CD14-positive monocyte (primary cell): ENCODE data around the gene EYS. TPM values are rescaled to one million over a fixed set of nuclear protein-coding genes. Genes with fewer than 3 reads are reported as not detected.

Experiments
- DNase-seq, 3 donors: peaks; one replicate each; pipeline ENCODE4 v3.0.0-alpha.2; 2011 to 2022
- H2AFZ ChIP-seq: 2 replicates; pipeline ENCODE4 v1.6.0; 2012; ENCODE audit warnings: mild to moderate bottlenecking, low read depth, low read length, inconsistent platforms; ENCODE audit not compliant: insufficient read depth, poor library complexity, severe bottlenecking
- H3K27ac ChIP-seq, 2 donors: 1 replicate in 1 of 2; 2 replicates in 1 of 2; pipeline ENCODE4 v1.5.1; 2012 to 2013; ENCODE audit warnings: low read length in 2 of 2, control low read depth in 1 of 2, inconsistent platforms in 1 of 2, low read depth in 1 of 2, mild to moderate bottlenecking in 1 of 2
- H3K27me3 ChIP-seq, 2 donors: one replicate each; pipeline versions ENCODE4 v1.6.0 to v1.6.1; 2011 to 2013; ENCODE audit warnings: low read length in 2 of 2; ENCODE audit not compliant: control insufficient read depth in 2 of 2, insufficient read depth in 2 of 2
- H3K36me3 ChIP-seq, 2 donors: replicated peaks in 1 of 2; 1 replicate in 1 of 2; 2 replicates in 1 of 2; pipeline versions ENCODE4 v1.5.1 to v1.6.1; 2012 to 2013; ENCODE audit warnings: low read length in 2 of 2, control low read depth in 1 of 2, inconsistent platforms in 1 of 2, mild to moderate bottlenecking in 1 of 2; ENCODE audit not compliant: insufficient read depth in 2 of 2, control insufficient read depth in 1 of 2
- H3K4me1 ChIP-seq, 2 donors: 1 replicate in 1 of 2; 2 replicates in 1 of 2; pipeline versions ENCODE4 v1.5.1 to v1.6.1; 2012 to 2013; ENCODE audit warnings: low read length in 2 of 2, control low read depth in 1 of 2, inconsistent platforms in 1 of 2, mild to moderate bottlenecking in 1 of 2, moderate library complexity in 1 of 2; ENCODE audit not compliant: insufficient read depth in 2 of 2, control insufficient read depth in 1 of 2
- H3K4me2 ChIP-seq: replicated peaks from 2 replicates; pipeline ENCODE3; 2012; ENCODE audit warnings: low read length, moderate library complexity, mild to moderate bottlenecking; ENCODE audit not compliant: poor library complexity, severe bottlenecking; ENCODE audit errors: extremely low read depth
- H3K4me3 ChIP-seq, 3 experiments: fragments of 200-600 bp in 1 of 3; sonication (generic) in 1 of 3; replicated peaks in 1 of 3; 1 replicate in 2 of 3; 2 replicates in 1 of 3; pipeline ENCODE4 v1.5.1; 2011 to 2013; ENCODE audit warnings: low read length in 3 of 3, mild to moderate bottlenecking in 3 of 3, control low read depth in 2 of 3, low read depth in 2 of 3, inconsistent platforms in 1 of 3, moderate library complexity in 1 of 3
- H3K79me2 ChIP-seq: 2 replicates; pipeline ENCODE4 v1.6.0; 2012; ENCODE audit warnings: mild to moderate bottlenecking, control low read depth, inconsistent platforms, low read length, moderate library complexity; ENCODE audit not compliant: insufficient read depth
- H3K9ac ChIP-seq: 2 replicates; pipeline ENCODE4 v1.6.0; 2017; ENCODE audit warnings: low read length, mild to moderate bottlenecking; ENCODE audit not compliant: insufficient read depth, poor library complexity, severe bottlenecking
- H3K9me3 ChIP-seq, 2 donors: replicated peaks in 1 of 2; 1 replicate in 1 of 2; 2 replicates in 1 of 2; pipeline versions ENCODE4 v1.5.1 to v1.6.1; 2012 to 2013; ENCODE audit warnings: low read length in 2 of 2, control low read depth in 1 of 2; ENCODE audit not compliant: control insufficient read depth in 1 of 2, insufficient read depth in 1 of 2
- H4K20me1 ChIP-seq: 2 replicates; pipeline ENCODE4 v1.6.0; 2012; ENCODE audit warnings: mild to moderate bottlenecking, low read length, control low read depth, moderate library complexity; ENCODE audit not compliant: insufficient read depth
- H3K27ac Mint-ChIP-seq, 7 donors: one replicate each; pipeline ENCODE4 v1.8.0; 2020; ENCODE audit warnings: mild to moderate bottlenecking in 7 of 7, mixed read lengths in 7 of 7, moderate library complexity in 6 of 7, inconsistent platforms in 2 of 7
- H3K27me3 Mint-ChIP-seq, 3 donors: one replicate each; pipeline ENCODE4 v1.8.0; 2021 to 2022; ENCODE audit warnings: low read depth in 3 of 3, mild to moderate bottlenecking in 3 of 3, mixed read lengths in 3 of 3, moderate library complexity in 3 of 3, inconsistent platforms in 1 of 3
- H3K36me3 Mint-ChIP-seq, 2 donors: one replicate each; pipeline ENCODE4 v1.8.0; 2020; ENCODE audit warnings: mixed read lengths in 2 of 2, inconsistent platforms in 1 of 2, mild to moderate bottlenecking in 1 of 2
- H3K4me1 Mint-ChIP-seq: one replicate; pipeline ENCODE4 v1.8.0; 2020; ENCODE audit warnings: mild to moderate bottlenecking, mixed read lengths
- H3K4me3 Mint-ChIP-seq, 2 donors: one replicate each; pipeline ENCODE4 v1.8.0; 2020; ENCODE audit warnings: mild to moderate bottlenecking in 2 of 2, mixed read lengths in 2 of 2, moderate library complexity in 1 of 2
- H3K9me3 Mint-ChIP-seq, 7 donors: one replicate each; pipeline ENCODE4 v1.8.0; 2020 to 2022; ENCODE audit warnings: mixed read lengths in 7 of 7, mild to moderate bottlenecking in 6 of 7, moderate library complexity in 6 of 7, inconsistent platforms in 2 of 7
- CTCF ChIP-seq: fragments of 200-600 bp; IDR thresholded peaks from one replicate; pipeline ENCODE4 v1.8.0; 2022; ENCODE audit warnings: antibody characterized with exemption, mild to moderate bottlenecking
- WGBS: methylation state at CpG from one replicate; pipeline ENCODE4 v1.1.5; 2013; ENCODE audit warnings: missing lambda C conversion rate; ENCODE audit not compliant: insufficient coverage; 5-methylcytosine and 5-hydroxymethylcytosine counted together
- intact Hi-C, 2 donors: fragments of 100-400 bp; cut with micrococcal nuclease; formaldehyde crosslinking; loops; one replicate each; pipeline versions ENCODE4 v1.15.0 to v1.15.1; 2023
- polyA plus RNA-seq, 3 donors: library from polyadenylated mRNA; depleted of rRNA in 1 of 3; unstranded in 2 of 3; stranded (reverse) in 1 of 3; fragments of 300-500 nt in 2 of 3; fragments of >200 nt in 1 of 3; fragmentation: Illumina TruSeq in 2 of 3; gene quantifications; 1 replicate in 2 of 3; 2 replicates in 1 of 3; pipeline ENCODE4 v1.2.3, GENCODE V29; 2012 to 2021

The EYS gene
- polyA plus RNA-seq, 3 donors, result 0.01 to 0.03 TPM; not detected in 1

DNA sequence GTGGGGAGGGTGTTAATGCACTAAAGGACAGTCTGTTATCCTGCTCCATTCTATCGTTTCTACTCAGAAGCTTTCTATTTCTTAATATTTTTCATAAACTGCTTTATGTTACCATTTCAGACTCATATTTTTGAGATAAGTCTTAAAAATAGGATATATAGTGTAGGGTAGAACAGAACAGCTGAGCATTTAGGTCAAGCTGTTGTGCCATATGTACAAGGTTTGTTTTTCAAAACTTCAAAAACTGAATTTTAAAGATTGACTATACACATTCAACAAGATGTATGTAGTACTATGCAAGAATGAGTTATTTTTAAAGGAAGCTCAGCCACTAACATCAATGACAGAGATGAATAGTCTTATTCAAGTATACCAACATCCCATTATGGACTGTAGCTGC is 1634.3 kb downstream of the EYS start:
- Histone ChIP-seq H3K9ac (no peak overlapping the region), H3K4me3 (no peak overlapping the region), H3K79me2 (no peaks in the 10 kb centered on the region), H3K27me3 (no peaks in the 10 kb centered on the region), H3K4me1 (no peaks in the 10 kb centered on the region), H3K36me3 (no peaks in the 10 kb centered on the region), H4K20me1 (no peaks in the 10 kb centered on the region), H3K27ac (no peak overlapping the region), H2AFZ (no peak overlapping the region), H3K4me2 (no peak overlapping the region), H3K9me3 (no peaks in the 10 kb centered on the region)
- Mint-ChIP-seq H3K27ac (no peak overlapping the region), H3K4me1 (no peaks in the 10 kb centered on the region), H3K27me3 (no peaks in the 10 kb centered on the region), H3K36me3 (no peaks in the 10 kb centered on the region), H3K4me3 (no peak overlapping the region), H3K9me3 (peaks cover 0 to 1% (median 0%) of the 10 kb centered on the region in 7 donors)
- intact Hi-C loops, result no loop called here
- no peak for TF ChIP-seq CTCF
- no CpG with 5 or more reads among the region's 1 CpG for WGBS
- DNase-seq, result no peak

GRCh38 chr6:64064919-64065318 is 1642.1 kb downstream of the EYS start:
- Histone ChIP-seq H3K4me1 (no peaks in the 10 kb centered on the region), H3K27me3 (no peaks in the 10 kb centered on the region), H3K36me3 (no peaks in the 10 kb centered on the region), H3K9me3 (no peaks in the 10 kb centered on the region), H3K27ac (no peak overlapping the region), H2AFZ (no peak overlapping the region), H3K79me2 (no peaks in the 10 kb centered on the region), H3K9ac (no peak overlapping the region), H3K4me3 (no peak overlapping the region), H3K4me2 (no peak overlapping the region), H4K20me1 (no peaks in the 10 kb centered on the region)
- H3K4me1 Mint-ChIP-seq, result no peaks in the 10 kb centered on the region
- TF ChIP-seq CTCF, result no peak
- H3K36me3 Mint-ChIP-seq, result no peaks in the 10 kb centered on the region
- H3K27ac Mint-ChIP-seq, result no peak overlapping the region
- no peak for DNase-seq
- peaks cover 0 to 6% (median 3%) of the 10 kb centered on the region in 7 donors for H3K9me3 Mint-ChIP-seq
- intact Hi-C loops, result no loop called here
- no CpG with 5 or more reads among the region's 1 CpG for WGBS
- no peak overlapping the region for H3K4me3 Mint-ChIP-seq
- H3K27me3 Mint-ChIP-seq, result peaks cover 0 to 3% (median 0%) of the 10 kb centered on the region in 3 donors
